Epithelial cell of esophagus (primary cell): ENCODE measurements around the gene ARMH2.

ENCODE experiments used
- DNase-seq: peaks from one replicate; pipeline ENCODE4 v3.0.0; 2010; ENCODE audit warnings: low read depth
- H3K4me3 ChIP-seq: 2 replicates; pipeline ENCODE4 v1.5.1; 2011; ENCODE audit warnings: mild to moderate bottlenecking, low read length, control low read depth
- TF ChIP-seq, protein P1 (sequence below): IDR thresholded peaks from 2 replicates; pipeline ENCODE4 v1.5.1; 2011; ENCODE audit warnings: low read depth, mild to moderate bottlenecking, low read length, control low read depth, inconsistent platforms; ENCODE audit not compliant: insufficient read depth; ENCODE audit errors: missing control alignments

The ARMH2 gene

GRCh38 chr6:24797596-24798216, 1.0 kb downstream of the ARMH2 start:
- TF ChIP-seq, protein P1, sequence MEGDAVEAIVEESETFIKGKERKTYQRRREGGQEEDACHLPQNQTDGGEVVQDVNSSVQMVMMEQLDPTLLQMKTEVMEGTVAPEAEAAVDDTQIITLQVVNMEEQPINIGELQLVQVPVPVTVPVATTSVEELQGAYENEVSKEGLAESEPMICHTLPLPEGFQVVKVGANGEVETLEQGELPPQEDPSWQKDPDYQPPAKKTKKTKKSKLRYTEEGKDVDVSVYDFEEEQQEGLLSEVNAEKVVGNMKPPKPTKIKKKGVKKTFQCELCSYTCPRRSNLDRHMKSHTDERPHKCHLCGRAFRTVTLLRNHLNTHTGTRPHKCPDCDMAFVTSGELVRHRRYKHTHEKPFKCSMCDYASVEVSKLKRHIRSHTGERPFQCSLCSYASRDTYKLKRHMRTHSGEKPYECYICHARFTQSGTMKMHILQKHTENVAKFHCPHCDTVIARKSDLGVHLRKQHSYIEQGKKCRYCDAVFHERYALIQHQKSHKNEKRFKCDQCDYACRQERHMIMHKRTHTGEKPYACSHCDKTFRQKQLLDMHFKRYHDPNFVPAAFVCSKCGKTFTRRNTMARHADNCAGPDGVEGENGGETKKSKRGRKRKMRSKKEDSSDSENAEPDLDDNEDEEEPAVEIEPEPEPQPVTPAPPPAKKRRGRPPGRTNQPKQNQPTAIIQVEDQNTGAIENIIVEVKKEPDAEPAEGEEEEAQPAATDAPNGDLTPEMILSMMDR, result no peak

DNA sequence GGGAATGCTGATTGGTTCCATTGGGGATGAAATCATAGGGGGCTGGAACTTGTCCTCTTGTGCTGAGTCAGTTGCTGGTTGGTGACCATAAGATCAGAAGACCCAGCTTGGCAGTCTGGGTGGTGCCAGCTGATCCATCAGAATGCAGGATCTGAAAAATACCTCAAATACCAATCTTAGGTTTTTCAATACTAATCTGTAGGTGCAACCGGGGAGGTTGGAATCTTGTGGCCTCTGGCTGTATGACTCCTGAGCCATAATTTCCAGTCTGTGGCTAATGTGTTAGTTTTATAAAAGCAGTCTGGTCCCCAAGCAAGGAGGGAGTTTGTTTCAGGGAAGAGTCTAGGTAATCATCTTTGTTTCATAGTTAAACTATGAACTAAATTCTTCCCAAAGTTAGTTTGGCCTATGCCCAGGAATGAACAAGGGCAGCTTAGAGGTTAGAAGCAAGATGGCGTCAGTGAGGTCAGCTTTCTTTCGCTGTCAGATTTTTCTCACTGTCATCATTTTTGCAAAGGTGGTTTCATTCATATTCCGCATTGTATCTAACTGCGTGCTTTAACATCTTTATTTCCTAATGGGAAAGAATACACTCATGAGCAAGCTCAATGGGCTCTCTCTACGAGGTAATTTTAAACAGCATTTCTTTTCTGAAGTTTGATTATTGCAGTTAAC, 2.0 kb downstream of the ARMH2 start:
- no peak for DNase-seq
- TF ChIP-seq, protein P1, result no peak
- H3K4me3 ChIP-seq, result no peak overlapping the region

More at GRCh38 chr6:24797596-24798216, 1.0 kb downstream of the ARMH2 start:
- DNase-seq, result no peak
- no peak overlapping the region for H3K4me3 ChIP-seq

GRCh38 chr6:24795106-24795505, 3.6 kb downstream of the ARMH2 start:
- no peak overlapping the region for H3K4me3 ChIP-seq
- TF ChIP-seq, protein P1, result no peak
- DNase-seq, result no peak

- DNase-seq, result peak; percentile 23
- no peak overlapping the region for H3K4me3 ChIP-seq
- TF ChIP-seq, protein P1, result no peak
Measured at GRCh38 chr6:24788031-24788665, 10.6 kb downstream of the ARMH2 start.

GRCh38 chr6:24780206-24780605, 18.5 kb downstream of the ARMH2 start:
- no peak overlapping the region for H3K4me3 ChIP-seq
- no peak for DNase-seq
- TF ChIP-seq, protein P1, result no peak

DNA sequence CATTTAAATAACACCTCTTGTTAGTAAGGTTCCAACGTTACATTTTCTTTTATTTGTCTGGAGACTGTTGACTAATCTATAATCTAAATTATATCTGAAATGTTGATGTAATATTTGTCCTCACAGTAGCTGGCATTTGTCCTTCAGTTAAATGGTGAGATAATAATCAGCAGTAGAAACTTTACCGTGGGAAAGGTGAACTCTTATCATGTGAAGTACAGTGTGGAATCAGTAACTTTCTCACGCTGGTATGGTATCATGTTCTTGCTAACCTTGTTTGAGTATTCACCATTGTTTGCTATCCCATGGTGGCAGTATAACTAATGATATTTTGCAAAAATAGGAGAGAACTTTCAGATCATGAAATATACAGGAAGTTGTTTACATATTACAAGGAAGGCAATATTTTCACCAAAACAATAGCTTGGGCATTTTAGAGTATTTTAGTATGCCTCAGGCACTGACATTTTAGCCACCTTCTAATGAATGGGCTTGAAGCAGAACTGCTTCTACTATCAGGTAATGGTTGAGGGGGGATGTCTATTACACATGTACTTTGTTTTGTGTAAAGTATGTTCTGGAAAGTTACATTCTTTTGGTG, 19.2 kb downstream of the ARMH2 start:
- peak; percentile 8 for DNase-seq

More for the DNA sequence above, 19.2 kb downstream of the ARMH2 start:
- TF ChIP-seq, protein P1, result no peak
- no peak overlapping the region for H3K4me3 ChIP-seq
